HCT116 (cell line): ENCODE data around the gene SYNE3. TPM values are rescaled to one million over a fixed set of nuclear protein-coding genes. Genes with fewer than 3 reads are reported as not detected.

Source experiments
- ATAC-seq: fragments of 200-7000 bp; cut with Tn5 transposase; 2 replicates; pipeline ENCODE4 v1.9.1; 2020; ENCODE audit warnings: mild to moderate bottlenecking, moderate library complexity
- BruUV-seq: library from RNA; stranded (reverse); fragments of 400-500 nt; replicated peaks from 2 replicates; lab custom pipeline; 2021; lab: Mats Ljungman, UMichigan
- CTCF ChIA-PET: fragments of 300-600 bp; sonication (Branson Sonifier 250); formaldehyde crosslinking; loops from one replicate; lab custom pipeline; 2021; ENCODE audit warnings: antibody characterized with exemption; lab: Charles Lee
- POLR2A ChIA-PET: fragments of 300-600, 350-600 bp; sonication (Branson Sonifier 250); formaldehyde crosslinking; loops from one replicate; lab custom pipeline; 2021; ENCODE audit warnings: antibody characterized with exemption; lab: Charles Lee
- RAD21 ChIA-PET, 2 experiments: fragments of 300-600 bp; sonication (Branson Sonifier 250); formaldehyde crosslinking; loops; one replicate each; lab custom pipeline; 2023; ENCODE audit warnings: low total read pairs in 2 of 2; ENCODE audit not compliant: uncharacterized antibody in 2 of 2, unreplicated experiment in 2 of 2, low non-redundant PET in 1 of 2; lab: Charles Lee
- DNase-seq: peaks from one replicate; pipeline ENCODE4 v3.0.0-alpha.2; 2010; ENCODE audit warnings: low read depth, low spot score
- H2AFZ ChIP-seq: fragments of 200-600 bp; shearing (Covaris generic), sonication (generic); 2 replicates; pipeline ENCODE4 v1.6.1; 2017; ENCODE audit warnings: low read depth, mixed run types, mixed read lengths, antibody characterized with exemption, low read length; ENCODE audit not compliant: poor library complexity, severe bottlenecking
- H3K27ac ChIP-seq: 2 replicates; pipeline ENCODE4 v1.5.1; 2012; ENCODE audit warnings: low read depth, low read length
- H3K27me3 ChIP-seq: fragments of 200-600 bp; sonication (generic); 2 replicates; pipeline ENCODE4 v1.6.1; 2016; ENCODE audit warnings: mixed run types, low read length, mixed read lengths; ENCODE audit not compliant: insufficient read depth
- H3K36me3 ChIP-seq, 2 experiments: fragments of 200-500 bp in 1 of 2; fragments of 200-600 bp in 1 of 2; sonication (Bioruptor generic) in 1 of 2; sonication (generic) in 1 of 2; 2 replicates each; pipeline versions ENCODE4 v1.5.1 to v1.6.1; 2014 to 2016; ENCODE audit warnings: low read length in 2 of 2, inconsistent platforms in 1 of 2, mixed read lengths in 1 of 2, mixed run types in 1 of 2; ENCODE audit not compliant: insufficient read depth in 2 of 2, control insufficient read depth in 1 of 2
- H3K4me1 ChIP-seq, 2 experiments: fragments of 200-600 bp in 1 of 2; sonication (generic) in 1 of 2; 2 replicates each; pipeline versions ENCODE4 v1.5.1 to v1.6.1; 2012 to 2017; ENCODE audit warnings: low read length in 2 of 2, inconsistent platforms in 1 of 2, mild to moderate bottlenecking in 1 of 2, mixed read lengths in 1 of 2, mixed run types in 1 of 2, moderate library complexity in 1 of 2; ENCODE audit not compliant: insufficient read depth in 2 of 2, control insufficient read depth in 1 of 2
- H3K4me2 ChIP-seq: fragments of 200-600 bp; sonication (generic); 2 replicates; pipeline ENCODE4 v1.6.1; 2017; ENCODE audit warnings: mixed run types, low read length, mixed read lengths
- H3K4me3 ChIP-seq, 2 experiments: fragments of 200-600 bp in 1 of 2; sonication (generic) in 1 of 2; replicated peaks in 1 of 2; 2 replicates each; pipeline ENCODE4 v1.5.1; 2011 to 2016; ENCODE audit warnings: low read length in 2 of 2, control low read depth in 1 of 2, low read depth in 1 of 2, mild to moderate bottlenecking in 1 of 2, mixed read lengths in 1 of 2, mixed run types in 1 of 2
- H3K79me2 ChIP-seq: fragments of 200-600 bp; sonication (generic); 2 replicates; pipeline ENCODE4 v1.6.1; 2017; ENCODE audit warnings: mild to moderate bottlenecking, mixed run types, low read length, moderate library complexity, mixed read lengths; ENCODE audit not compliant: insufficient read depth
- H3K9ac ChIP-seq: fragments of 200-600 bp; sonication (generic); 2 replicates; pipeline ENCODE4 v1.6.1; 2016; ENCODE audit warnings: low read length, mixed read lengths
- H3K9me2 ChIP-seq: fragments of 200-600 bp; sonication (generic), shearing (Covaris generic); 2 replicates; pipeline ENCODE4 v1.6.1; 2017; ENCODE audit warnings: mixed run types, mild to moderate bottlenecking, moderate library complexity; ENCODE audit not compliant: insufficient read depth
- H3K9me3 ChIP-seq, 2 experiments: fragments of 200-500 bp in 1 of 2; fragments of 200-600 bp in 1 of 2; sonication (Bioruptor generic) in 1 of 2; sonication (generic) in 1 of 2; 2 replicates each; pipeline ENCODE4 v1.6.1; 2014 to 2017; ENCODE audit warnings: low read length in 2 of 2, mixed read lengths in 2 of 2, inconsistent platforms in 1 of 2, low read depth in 1 of 2, mild to moderate bottlenecking in 1 of 2, mixed run types in 1 of 2, moderate library complexity in 1 of 2; ENCODE audit not compliant: control insufficient read depth in 1 of 2, insufficient read depth in 1 of 2
- H4K20me1 ChIP-seq: fragments of 200-600 bp; sonication (generic), shearing (Covaris generic); 2 replicates; pipeline ENCODE4 v1.6.1; 2017; ENCODE audit warnings: mixed run types, mild to moderate bottlenecking, moderate library complexity; ENCODE audit not compliant: insufficient read depth
- ATF3 ChIP-seq: IDR thresholded peaks from 2 replicates; pipeline ENCODE4 v1.6.1; 2012
- CBX3 ChIP-seq: IDR thresholded peaks from 2 replicates; pipeline ENCODE4 v1.6.1; 2012; ENCODE audit warnings: low read depth
- CTCF ChIP-seq, 3 experiments: fragments of 200-600 bp in 1 of 3; sonication (generic) in 1 of 3; IDR thresholded peaks in 2 of 3; conservative IDR thresholded peaks in 1 of 3; 2 replicates each; pipeline ENCODE4 v1.5.1; 2012 to 2017; ENCODE audit warnings: low read depth in 2 of 3, low read length in 2 of 3, antibody characterized with exemption in 1 of 3, borderline replicate concordance in 1 of 3, control low read depth in 1 of 3, mild to moderate bottlenecking in 1 of 3, mixed read lengths in 1 of 3, mixed run types in 1 of 3, moderate library complexity in 1 of 3; ENCODE audit not compliant: insufficient read depth in 1 of 3
- EGR1 ChIP-seq: IDR thresholded peaks from 2 replicates; pipeline ENCODE4 v1.6.1; 2012; ENCODE audit warnings: low read depth
- ELF1 ChIP-seq: IDR thresholded peaks from 2 replicates; pipeline ENCODE4 v1.6.1; 2012; ENCODE audit warnings: low read depth, borderline replicate concordance
- EZH2 ChIP-seq: fragments of 200-600 bp; sonication (generic); IDR thresholded peaks from 2 replicates; pipeline ENCODE4 v1.6.1; 2017; ENCODE audit warnings: antibody characterized with exemption, mixed run types
- JUND ChIP-seq: IDR thresholded peaks from 2 replicates; pipeline ENCODE4 v1.6.1; 2012
- POLR2A ChIP-seq: IDR thresholded peaks from 2 replicates; pipeline ENCODE4 v1.7.0; 2011; ENCODE audit warnings: borderline replicate concordance; ENCODE audit not compliant: insufficient read depth, insufficient read length; ENCODE audit errors: extremely low read depth
- RAD21 ChIP-seq: IDR thresholded peaks from 2 replicates; pipeline ENCODE4 v1.6.1; 2012; ENCODE audit warnings: low read depth, mild to moderate bottlenecking
- REST ChIP-seq: IDR thresholded peaks from 2 replicates; pipeline ENCODE4 v1.6.1; 2012; ENCODE audit warnings: low read depth
- SIN3A ChIP-seq: IDR thresholded peaks from 2 replicates; pipeline ENCODE4 v1.6.1; 2012; ENCODE audit warnings: low read depth
- SP1 ChIP-seq: IDR thresholded peaks from 2 replicates; pipeline ENCODE4 v1.6.1; 2012; ENCODE audit warnings: low read depth
- SRF ChIP-seq: IDR thresholded peaks from 2 replicates; pipeline ENCODE4 v1.6.1; 2012; ENCODE audit warnings: low read depth
- TCF7L2 ChIP-seq: IDR thresholded peaks from 2 replicates; pipeline ENCODE4 v1.7.0; 2011; ENCODE audit warnings: borderline replicate concordance, inconsistent platforms; ENCODE audit not compliant: insufficient read depth, insufficient read length; ENCODE audit errors: extremely low read depth
- ZBTB33 ChIP-seq: IDR thresholded peaks from 2 replicates; pipeline ENCODE4 v1.6.1; 2011; ENCODE audit warnings: mild to moderate bottlenecking, low read length, moderate library complexity; ENCODE audit not compliant: insufficient replicate concordance; ENCODE audit errors: extremely low read depth
- ZFX ChIP-seq: fragments of 450-650 bp; IDR thresholded peaks from 2 replicates; pipeline ENCODE4 v1.6.1; 2017
- intact Hi-C: fragments of 100-400 bp; cut with micrococcal nuclease; formaldehyde crosslinking; loops from 2 replicates; pipeline ENCODE4 v1.10.0; 2022
- total RNA-seq: library from RNA; stranded (reverse); gene quantifications from one replicate; pipeline ENCODE4 v1.2.1, GENCODE V29; 2021; ENCODE audit not compliant: unreplicated experiment

SYNE3 gene
- total RNA-seq, 1 experiment from 2014 or later = 3.6 TPM

GRCh38 chr14:95488376-95489213 is 27.9 kb downstream of the SYNE3 start (continued):
- TF ChIP-seq REST = no peak
- TF ChIP-seq EZH2 = no peak
- no peak for TF ChIP-seq POLR2A
- TF ChIP-seq, all 23 proteins: peak for 0

- no TSS peak for BruUV-seq
- Histone ChIP-seq H4K20me1 (no peaks in the 10 kb centered on the region), H3K4me2 (no peak overlapping the region), H3K9me3 (no peaks in the 10 kb centered on the region), H3K27ac (no peak overlapping the region), H2AFZ (no peak overlapping the region), H3K9ac (no peak overlapping the region), H3K36me3 (no peaks in the 10 kb centered on the region), H3K27me3 (no peaks in the 10 kb centered on the region), H3K4me3 (no peak overlapping the region)
- no peak for DNase-seq
- ChIA-PET RAD21 (no interaction called here), POLR2A (no interaction called here), CTCF (no interaction called here)
- intact Hi-C loops = no loop called here
- TF ChIP-seq SP1 (no peak), ZBTB33 (no peak), ZFX (no peak), CBX3 (no peak), ELF1 (no peak), TCF7L2 (no peak), CTCF (IDR thresholded peaks at IDR 0.05 in 2 of 3, conservative IDR thresholded peaks at IDR 0.05 in 1 of 3; ENCODE audit: borderline replicate concordance in 1 of 3, insufficient read depth in 1 of 3, low read depth in 2 of 3, low read length in 2 of 3) (no peak), SRF (no peak), EGR1 (no peak), SIN3A (no peak), RAD21 (no peak), ATF3 (no peak), JUND (no peak)
- TF ChIP-seq, all 23 proteins: peak for 0
- Histone ChIP-seq H3K79me2 (no peaks in the 10 kb centered on the region), H3K9me2 (no peaks in the 10 kb centered on the region), H3K4me1 (peaks cover 15 to 34% of the 10 kb centered on the region in 2 experiments)
- ATAC-seq = no peak
These were observed 28.8 kb downstream of the SYNE3 start for GRCh38 chr14:95487669-95488084.
